ENCODE data around the gene SDHAF2.
"Not testable (repeated sequence)": the region's sequence is repeated elsewhere in the genome, so short reads cannot be mapped to it uniquely, and the experiment has no call there.

Gene SDHAF2

DNA sequence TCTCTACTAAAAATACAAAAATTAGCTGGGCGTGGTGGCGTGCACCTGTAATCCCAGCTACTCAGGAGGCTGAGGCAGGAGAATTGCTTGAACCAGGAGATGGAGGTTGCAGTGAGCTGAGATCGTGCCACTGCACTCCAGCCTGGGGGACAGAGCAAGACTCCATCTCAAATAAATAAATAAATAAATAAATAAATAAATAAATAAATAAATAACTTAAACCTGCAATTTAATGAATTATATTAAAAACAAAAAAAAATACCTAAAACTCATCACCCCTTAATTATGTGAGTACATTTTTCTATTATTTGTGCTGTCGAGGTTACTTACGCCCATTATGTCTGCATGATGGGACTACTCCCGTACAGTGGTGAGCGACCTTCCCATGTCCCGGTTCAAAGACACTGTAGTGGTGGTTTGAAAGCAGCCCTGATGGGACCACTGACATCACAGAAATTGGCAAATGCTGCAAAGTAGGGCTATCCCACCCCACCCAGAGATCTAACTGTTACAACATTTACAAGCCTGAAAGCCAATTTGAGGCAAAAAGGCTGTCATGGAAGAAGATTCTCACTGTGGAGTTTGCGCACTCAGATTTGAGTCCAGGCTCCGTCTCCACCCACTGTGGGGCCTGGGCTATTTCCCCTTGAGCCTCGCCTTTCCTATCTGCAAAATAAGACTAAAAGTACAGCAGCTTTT is 49.6 kb downstream of the SDHAF2 start:
- DNase-seq: not testable (repeated sequence)

DNA sequence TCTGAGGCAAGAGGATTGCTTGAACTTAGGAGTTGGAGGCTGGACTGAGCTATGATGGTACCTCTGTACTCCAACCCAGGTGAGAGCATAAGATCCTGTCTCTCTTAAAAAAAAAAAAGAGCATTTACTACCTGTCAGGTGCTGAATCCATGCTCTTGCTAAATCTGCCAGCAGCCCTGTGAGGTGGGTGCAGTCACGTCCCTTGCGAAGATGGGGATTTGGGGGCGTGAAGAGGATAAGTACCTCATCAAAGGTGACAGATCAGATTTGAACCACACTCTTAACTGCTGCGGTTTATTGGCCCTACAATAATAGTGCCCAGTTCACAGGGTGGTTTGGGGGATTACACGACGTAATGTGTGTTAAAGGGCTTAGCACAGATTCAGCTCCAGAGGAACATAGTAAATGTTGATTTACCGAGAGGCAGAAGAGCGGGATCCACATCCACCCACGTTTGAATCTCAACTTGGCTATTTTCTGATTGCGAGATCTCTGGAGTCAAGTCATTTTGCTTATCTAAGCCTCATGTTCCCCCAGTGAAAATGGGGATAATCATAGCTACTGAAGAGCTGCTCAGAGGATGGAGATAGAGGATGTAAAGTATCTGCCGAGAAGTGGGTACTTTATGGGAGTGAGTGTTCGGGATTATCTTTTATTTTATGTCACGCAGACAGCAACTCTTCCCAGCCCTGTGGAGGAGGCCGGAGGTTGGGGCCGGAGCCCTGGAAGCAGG is 50.5 kb downstream of the SDHAF2 start:
- no peak for DNase-seq

DNA sequence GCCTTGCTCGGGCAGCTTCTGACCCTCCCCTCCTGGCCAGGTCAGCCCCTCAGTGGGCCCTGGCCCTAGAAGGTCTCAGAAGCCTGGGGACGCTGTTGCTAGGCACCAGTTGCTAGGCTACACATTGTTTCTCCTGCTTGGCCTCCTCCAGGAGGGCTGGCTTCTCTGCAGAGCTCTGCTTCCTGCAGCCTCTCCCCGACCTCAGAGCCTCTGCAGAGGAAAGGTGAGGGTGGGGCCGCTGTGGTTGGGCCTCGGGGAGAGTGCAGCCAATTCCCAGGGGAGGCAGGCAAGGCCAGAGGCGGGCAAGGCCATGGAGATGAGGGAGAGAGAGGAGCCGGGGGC is 51.0 kb downstream of the SDHAF2 start:
- no peak for DNase-seq

DNA sequence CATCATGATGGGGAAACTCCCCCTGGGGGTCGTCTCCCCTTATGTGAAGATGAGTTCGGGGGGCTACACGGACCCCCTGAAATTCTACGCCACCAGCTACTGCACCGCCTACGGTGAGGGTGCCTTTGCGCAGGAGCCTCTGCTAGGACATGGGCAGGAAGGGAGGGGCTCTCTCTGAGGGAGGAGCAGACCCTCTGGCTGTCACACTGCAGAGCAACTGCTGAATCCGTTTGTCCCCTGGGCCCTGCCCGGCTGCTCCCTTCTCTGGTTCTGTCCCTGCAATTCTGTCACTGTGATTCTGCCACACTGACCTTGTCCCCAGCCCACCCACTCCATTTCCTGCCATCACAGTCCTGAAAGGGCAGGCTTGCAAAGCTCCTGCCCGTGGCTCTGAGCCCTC is 51.9 kb downstream of the SDHAF2 start:
- DNase-seq: no peak

DNA sequence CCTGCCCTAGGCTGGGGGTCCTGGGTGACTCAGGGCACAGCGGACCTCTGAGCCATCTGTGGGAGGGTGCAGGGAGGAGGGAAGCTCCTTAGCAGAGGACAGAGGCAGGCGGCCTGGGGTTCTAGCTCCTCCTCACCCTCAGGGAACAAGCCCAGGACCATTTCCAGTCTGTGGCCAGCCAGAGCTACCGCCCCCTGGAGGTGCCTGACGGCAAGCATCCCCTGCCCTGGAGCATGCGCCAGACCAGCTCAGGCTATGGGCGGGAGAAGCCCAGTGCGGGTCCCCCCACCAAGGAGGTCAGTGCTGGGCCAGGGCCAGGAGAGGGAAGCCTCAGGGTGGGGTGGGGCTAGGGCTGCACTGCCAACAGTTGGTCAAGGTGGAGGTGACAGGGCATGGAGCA is 52.6 kb downstream of the SDHAF2 start:
- DNase-seq: no peak

DNA sequence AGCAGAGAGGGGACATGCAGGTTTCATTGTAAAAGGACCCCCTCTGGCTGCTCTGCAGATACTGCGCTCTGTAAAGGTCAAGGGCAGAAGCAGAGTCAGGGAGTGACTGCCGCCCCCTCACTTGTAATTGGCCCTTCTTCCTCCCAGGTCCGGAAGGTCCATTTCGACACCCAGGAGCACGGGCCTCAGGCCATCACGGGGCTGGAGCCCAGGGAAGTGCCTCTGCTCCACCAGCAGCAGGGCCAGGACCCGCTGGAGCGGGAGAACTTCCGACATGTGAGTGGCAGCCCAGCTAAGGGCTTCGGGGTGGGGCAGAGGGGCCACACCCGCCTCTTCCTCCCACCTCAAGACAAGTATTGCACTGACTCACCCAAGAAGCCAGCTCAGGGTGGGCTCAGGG is 54.6 kb downstream of the SDHAF2 start:
- DNase-seq: no peak

DNA sequence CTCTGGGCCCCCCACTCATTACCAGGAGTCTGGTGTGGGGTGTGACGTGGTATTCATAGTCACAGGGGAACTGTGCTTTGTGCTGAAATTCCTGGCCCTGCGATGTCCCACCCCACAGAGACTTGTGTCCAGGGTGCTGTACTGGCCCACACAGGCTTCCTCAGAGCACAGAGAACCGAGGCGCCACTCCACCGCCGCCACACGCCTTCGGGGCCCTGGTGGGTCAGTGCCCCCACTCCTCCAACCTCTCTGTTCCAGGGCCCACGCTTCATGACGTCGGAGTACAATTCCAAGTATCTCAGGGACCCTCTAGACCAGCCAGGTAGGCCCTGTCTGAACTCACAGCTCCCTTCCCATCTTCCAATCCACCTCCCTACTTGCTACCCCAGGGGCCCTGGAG is 55.2 kb downstream of the SDHAF2 start:
- DNase-seq: no peak

DNA sequence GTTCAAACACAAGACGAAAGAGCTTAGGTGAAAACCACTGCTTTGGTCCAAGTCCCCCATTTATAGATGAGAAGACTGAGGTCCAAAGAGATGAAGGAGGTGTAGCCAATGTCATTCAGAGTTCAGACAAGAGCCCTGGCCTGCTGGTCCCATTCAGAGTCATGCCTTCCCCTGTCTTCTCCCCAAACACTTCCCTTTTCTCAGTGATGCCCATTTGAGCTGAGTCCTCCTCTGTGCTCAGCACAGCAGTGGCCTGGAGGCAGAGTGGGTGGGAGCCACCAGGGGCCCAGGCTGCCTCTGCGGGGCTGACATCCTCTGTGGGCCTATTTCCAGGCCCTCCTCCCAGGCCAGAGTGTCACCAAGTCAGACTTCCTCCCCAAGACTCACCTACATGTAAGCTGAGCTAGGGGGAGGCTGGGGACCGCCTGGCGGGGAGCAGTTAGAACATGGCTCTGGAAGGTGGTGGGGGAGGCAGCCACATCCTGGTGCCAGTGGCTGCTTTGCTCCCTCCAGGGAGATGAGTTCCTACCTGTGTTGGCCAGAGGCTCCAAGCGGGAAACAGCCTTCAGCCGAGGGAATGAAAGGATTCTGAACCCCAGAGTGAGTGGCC is 56.2 kb downstream of the SDHAF2 start:
- DNase-seq: no peak

DNA sequence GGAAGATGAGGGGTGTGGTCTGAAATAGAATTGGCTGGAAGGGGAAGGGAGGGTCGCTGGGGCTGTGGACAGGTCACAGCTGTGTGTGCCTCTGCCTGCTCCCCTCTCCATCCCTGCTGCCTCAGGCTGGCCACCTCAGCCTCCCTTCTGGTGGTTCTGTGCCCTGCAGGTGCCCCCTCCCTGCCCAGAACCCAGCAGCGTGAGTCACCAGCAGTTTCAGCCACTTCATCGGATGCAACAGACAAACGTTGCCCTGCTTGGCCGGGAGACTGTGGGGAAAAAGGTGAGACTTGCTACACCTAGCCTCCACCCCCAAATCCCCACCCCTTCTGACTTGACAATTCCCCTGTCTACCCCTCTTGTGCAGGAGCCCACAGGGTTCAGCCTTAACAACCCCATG is 56.9 kb downstream of the SDHAF2 start:
- no peak for DNase-seq

DNA sequence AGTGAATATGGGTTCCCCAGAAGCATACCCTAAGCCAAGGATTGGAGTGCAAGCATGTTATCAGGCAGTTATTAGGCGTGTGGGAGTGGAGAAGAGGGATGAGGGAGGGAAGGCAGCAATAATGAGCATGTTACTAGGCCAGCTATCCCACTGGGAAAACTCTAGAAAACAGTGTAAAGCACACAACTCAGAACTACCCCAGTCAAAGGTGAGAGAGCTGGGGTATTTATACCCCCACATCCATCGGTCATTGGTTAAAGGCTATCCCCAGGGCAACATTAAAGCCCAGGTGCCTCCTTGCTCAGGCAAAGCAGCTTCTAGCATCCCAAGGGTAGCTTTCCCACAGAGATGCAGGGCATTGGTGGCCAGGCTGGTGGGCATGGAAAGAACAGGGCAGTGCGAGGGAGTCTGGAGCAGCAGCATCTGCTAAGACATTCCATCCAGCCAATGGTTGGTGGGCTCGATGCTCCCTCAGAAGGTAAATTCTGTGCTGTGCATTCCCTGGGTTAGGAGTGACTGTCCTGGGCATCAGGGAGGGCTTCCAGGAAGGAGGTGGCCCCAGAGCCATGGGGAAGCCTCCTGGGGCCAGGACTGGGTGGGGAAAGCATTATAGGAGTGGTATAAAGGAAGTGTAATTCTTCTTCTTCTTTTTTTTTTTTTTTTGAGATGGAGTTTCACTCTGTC is 57.6 kb downstream of the SDHAF2 start:
- no peak for DNase-seq

DNA sequence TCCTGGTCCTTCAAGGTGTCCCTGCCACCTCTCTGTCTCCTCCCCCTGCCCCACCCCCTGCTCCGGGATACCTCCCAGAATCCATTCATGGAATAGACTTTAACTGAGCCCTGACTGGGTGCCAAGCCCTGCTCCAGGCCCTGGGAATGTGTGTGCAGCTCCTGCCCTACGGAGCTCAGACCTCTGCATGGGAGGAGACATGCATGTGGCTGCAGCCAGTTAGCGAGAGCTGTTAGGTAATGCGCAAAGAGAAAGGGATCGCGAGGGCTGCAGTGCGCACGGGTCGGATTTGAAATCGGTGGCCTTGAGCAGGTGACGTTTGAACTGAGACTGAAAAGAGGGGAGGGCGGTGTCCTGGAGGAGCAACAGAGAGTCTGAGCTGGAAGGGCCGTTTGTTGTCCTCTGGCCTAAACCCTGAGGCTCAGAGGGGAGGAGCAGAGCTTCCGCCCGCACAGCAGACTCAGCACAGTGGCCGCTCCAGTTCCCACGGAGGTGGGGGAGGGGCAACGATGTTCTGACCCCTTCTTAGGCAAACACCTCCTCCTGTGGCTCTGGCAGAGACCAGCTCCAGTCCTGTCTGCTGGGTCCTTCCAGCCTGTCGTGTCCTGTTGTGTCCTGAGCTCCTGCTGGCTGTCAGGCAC is 58.8 kb downstream of the SDHAF2 start:
- no peak for DNase-seq

DNA sequence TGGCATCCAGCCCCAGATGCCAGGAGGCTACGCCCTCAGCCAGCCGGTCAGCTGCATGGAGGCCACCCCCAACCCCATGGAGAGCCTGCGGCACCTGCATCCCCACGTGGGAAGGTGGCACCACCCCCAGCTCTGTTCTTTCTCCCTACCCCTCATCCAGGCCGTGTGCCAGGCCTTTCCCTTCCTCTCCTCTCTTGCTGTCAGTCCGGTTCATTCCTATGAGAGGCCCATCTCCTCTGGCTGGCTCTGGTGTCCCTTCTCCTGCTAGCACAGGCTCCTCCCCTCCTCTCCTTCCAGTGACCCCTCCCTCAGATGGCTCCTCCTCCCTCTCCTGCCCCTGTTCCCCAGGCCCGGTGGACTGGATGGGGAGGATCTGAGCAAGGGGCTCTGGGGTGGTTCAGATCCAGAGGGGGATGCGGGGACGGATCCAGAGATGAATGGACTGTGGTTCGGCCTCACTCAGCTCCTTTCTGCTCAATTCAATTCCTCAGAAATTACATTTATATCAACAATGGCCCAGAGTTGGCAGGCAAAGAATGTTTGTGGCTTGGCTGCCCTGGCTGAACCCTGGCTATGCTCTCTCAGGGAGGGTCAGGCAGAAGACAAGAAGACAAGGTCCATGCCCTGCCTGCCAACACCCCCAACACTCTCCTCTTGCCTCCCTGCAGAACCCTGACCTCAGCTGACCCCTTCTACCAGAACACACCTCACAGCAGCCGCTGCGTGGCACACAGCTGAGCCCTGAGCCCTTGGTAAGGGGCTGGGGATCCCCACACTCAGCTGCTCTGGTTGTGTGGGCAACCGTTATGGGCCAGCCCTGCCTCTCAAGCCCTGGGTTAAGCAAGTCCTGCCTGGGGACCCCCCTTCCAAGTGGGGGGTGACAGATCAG is 60.2 kb downstream of the SDHAF2 start:
- no peak for DNase-seq

DNA sequence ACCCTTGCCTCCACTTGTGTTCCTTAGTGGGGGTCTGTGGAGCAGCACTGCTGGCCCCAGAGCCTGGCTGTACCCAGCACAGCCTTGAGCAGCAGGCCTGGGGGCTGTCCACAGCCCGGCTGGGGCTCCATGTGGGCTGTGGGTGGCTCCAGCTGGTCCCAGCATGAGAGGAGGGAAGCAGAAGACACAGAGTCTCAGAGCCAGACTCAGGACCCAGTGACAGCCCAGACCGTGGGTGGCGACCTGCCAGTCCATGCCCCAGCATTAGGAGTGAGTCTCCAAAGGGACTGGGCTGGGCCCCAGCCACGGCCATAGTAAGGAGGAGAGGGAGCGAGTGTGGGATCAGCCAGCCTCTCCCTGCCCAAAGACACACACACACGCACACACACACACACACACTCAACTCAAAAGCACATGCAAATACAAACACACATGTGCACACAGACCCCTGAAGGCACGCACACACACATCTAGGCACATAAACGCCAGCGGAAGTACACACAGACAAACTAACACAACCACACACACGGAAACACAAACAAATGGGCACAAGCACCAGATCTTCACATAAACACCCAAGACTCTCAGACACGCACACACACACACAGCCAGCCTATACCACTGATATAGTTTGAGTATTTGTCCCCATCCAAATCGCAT is 61.9 kb downstream of the SDHAF2 start:
- DNase-seq: no peak

DNA sequence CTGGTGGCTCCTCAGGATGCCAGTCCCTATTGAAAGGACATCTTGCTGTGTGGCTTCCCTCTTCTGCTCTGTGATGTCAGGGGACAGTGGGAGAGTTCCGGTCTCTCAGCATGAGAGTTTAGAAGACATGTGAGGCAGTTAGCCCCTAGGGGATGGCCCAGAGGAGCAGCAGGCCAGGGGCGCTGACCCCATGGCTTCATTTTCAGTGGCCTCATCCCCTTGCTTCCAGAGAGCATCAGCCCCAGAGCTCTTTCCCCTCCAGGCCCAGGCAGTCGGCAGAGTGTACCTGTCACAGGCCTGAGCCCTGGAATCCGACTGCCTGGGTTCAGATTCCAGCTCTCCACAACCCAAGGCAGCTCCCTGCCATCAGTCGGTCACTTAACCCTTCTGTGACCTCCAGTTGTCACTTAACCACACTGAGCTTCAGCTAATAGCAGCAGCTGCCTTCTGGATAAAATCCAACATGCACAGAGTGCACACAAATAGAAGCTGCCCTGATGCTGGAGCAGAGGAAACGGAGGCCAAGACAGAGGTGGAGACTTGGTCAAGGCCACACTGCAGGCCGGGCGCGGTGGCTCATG is 64.5 kb downstream of the SDHAF2 start:
- DNase-seq: no peak

DNA sequence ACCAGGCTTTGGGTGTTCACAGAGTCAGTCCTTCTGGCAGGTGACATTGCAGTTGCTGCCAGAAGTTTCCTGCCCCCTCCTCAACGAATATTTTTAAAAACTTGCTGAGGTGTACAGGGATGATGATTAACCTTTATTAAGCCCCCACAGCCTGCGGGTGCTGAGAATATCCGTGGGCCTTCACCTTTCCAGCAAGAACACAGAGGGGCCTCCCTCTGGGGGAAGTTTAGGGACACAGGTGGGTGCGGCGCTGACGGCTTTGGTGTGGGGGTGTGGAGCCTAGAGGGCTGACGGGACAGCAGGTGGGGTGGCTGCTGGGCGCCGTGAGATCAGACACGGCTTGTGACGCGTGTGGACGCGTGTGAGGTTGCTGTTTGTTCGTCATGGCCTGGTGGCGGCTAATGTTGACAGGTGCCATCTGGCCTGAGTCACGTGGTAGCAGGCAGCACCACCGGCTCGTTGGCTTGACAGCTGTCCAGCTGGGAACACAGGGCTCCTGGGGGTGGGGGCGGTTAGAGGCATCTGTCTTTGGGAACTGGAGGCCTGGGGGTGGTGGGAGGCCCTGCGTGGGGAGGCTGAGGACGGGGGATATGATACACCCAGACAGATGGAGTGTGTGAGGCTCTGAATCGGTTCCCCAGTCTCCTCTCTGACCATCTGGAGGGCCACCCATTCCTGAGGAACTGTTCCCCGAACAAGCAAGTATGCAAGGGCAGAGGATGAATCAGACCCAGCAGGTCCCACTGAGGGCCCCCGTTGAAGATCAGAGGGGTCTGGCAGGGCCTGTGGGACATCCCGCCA is 66.1 kb downstream of the SDHAF2 start:
- no peak for DNase-seq
